GM18858 (cell line): ENCODE results near the gene CRHBP.
"Not testable (repeated sequence)": the region's sequence is repeated elsewhere in the genome, so short reads cannot be mapped to it uniquely, and the experiment has no call there.

Source experiments
- ATAC-seq: cut with Tn5 transposase; IDR thresholded peaks from one replicate; pipeline ENCODE4 v1.9.1; 2021; ENCODE audit not compliant: unreplicated experiment

The CRHBP gene

GRCh38 chr5:76958991-76959767 lies 6.3 kb downstream of the CRHBP start:
- ATAC-seq: no peak

- no peak for ATAC-seq
Measured at GRCh38 chr5:76960004-76960625, 7.3 kb downstream of the CRHBP start.

GRCh38 chr5:76964060-76964459 lies 11.2 kb downstream of the CRHBP start:
- ATAC-seq: no peak

GRCh38 chr5:76971511-76971910 lies 18.7 kb downstream of the CRHBP start:
- ATAC-seq: no peak

GRCh38 chr5:76972689-76973088 lies 19.8 kb downstream of the CRHBP start:
- ATAC-seq: no peak

GRCh38 chr5:76974785-76975184 lies 21.9 kb downstream of the CRHBP start:
- no peak for ATAC-seq

GRCh38 chr5:76978869-76979268 lies 26.0 kb downstream of the CRHBP start:
- no peak for ATAC-seq

GRCh38 chr5:76980518-76981144 lies 27.8 kb downstream of the CRHBP start:
- no peak for ATAC-seq

- ATAC-seq: no peak
Measured at GRCh38 chr5:76982450-76982849, 29.6 kb downstream of the CRHBP start.

GRCh38 chr5:76983468-76983867 lies 30.6 kb downstream of the CRHBP start:
- no peak for ATAC-seq

- no peak for ATAC-seq
Measured at GRCh38 chr5:76986825-76987526, 34.1 kb downstream of the CRHBP start.

- no peak for ATAC-seq
Measured at GRCh38 chr5:76990899-76991459, 38.1 kb downstream of the CRHBP start.

- ATAC-seq: not testable (repeated sequence)
Measured at GRCh38 chr5:76993436-76993835, 40.6 kb downstream of the CRHBP start.

GRCh38 chr5:76994337-76994736 lies 41.5 kb downstream of the CRHBP start:
- no peak for ATAC-seq

GRCh38 chr5:76998251-76998650 lies 45.4 kb downstream of the CRHBP start:
- not testable (repeated sequence) for ATAC-seq

- ATAC-seq: no peak
Measured at GRCh38 chr5:76999451-76999850, 46.6 kb downstream of the CRHBP start.

GRCh38 chr5:77003246-77003645 lies 50.4 kb downstream of the CRHBP start:
- no peak for ATAC-seq

GRCh38 chr5:77006124-77006523 lies 53.3 kb downstream of the CRHBP start:
- ATAC-seq: no peak

GRCh38 chr5:77008413-77008812 lies 55.6 kb downstream of the CRHBP start:
- ATAC-seq: no peak

- no peak for ATAC-seq
Measured at GRCh38 chr5:77010243-77010642, 57.4 kb downstream of the CRHBP start.

- no peak for ATAC-seq
Measured at GRCh38 chr5:77011498-77011897, 58.7 kb downstream of the CRHBP start.
